MM.1S (cell line): ENCODE measurements around the gene TIMM17A.

Experiments
- CTCF ChIP-seq: fragments of 300-600 bp; sonication (generic); IDR thresholded peaks from 2 replicates; pipeline ENCODE4 v1.5.1; 2016; ENCODE audit warnings: antibody characterized with exemption, low read length, mixed read lengths
- EZH2phosphoT487 ChIP-seq: fragments of 300-600 bp; sonication (generic); IDR thresholded peaks from 2 replicates; pipeline ENCODE4 v1.6.1; 2018; ENCODE audit warnings: antibody characterized with exemption, low read length

- TF ChIP-seq CTCF (no peak), EZH2phosphoT487 (no peak)
Observed at GRCh38 chr1:202017749-202018467, 62.6 kb downstream of the TIMM17A start.
